H9 (cell line): ENCODE data around the gene ATP8B4. TPM values are rescaled to one million over a fixed set of nuclear protein-coding genes. Genes with fewer than 3 reads are reported as not detected.

Experiments used
- DNase-seq: peaks from one replicate; pipeline ENCODE4 v3.0.0-alpha.2; 2017
- H2AFZ ChIP-seq: one replicate; pipeline ENCODE4 v1.6.1; 2013; ENCODE audit warnings: mild to moderate bottlenecking, low read length, control low read depth, moderate library complexity
- H2AK5ac ChIP-seq: 2 replicates; pipeline ENCODE4 v1.6.1; 2013; ENCODE audit warnings: low read length, control low read depth, mixed read lengths; ENCODE audit not compliant: insufficient read length
- H2BK120ac ChIP-seq: one replicate; pipeline ENCODE4 v1.6.1; 2013; ENCODE audit warnings: low read depth, mild to moderate bottlenecking, low read length, control low read depth, inconsistent platforms; ENCODE audit not compliant: poor library complexity, severe bottlenecking
- H2BK12ac ChIP-seq: 2 replicates; pipeline ENCODE4 v1.6.1; 2013; ENCODE audit warnings: low read length, control low read depth, mixed read lengths, low read depth; ENCODE audit not compliant: insufficient read length
- H2BK15ac ChIP-seq: 2 replicates; pipeline ENCODE4 v1.6.1; 2013; ENCODE audit warnings: low read depth, low read length, control low read depth
- H2BK20ac ChIP-seq: one replicate; pipeline ENCODE4 v1.6.1; 2013; ENCODE audit warnings: low read depth, mild to moderate bottlenecking, low read length, control low read depth, inconsistent platforms; ENCODE audit not compliant: poor library complexity, severe bottlenecking
- H2BK5ac ChIP-seq: 2 replicates; pipeline ENCODE4 v1.6.1; 2013; ENCODE audit warnings: low read length, control low read depth, mixed read lengths; ENCODE audit not compliant: insufficient read length
- H3K14ac ChIP-seq: 2 replicates; pipeline ENCODE4 v1.6.1; 2013; ENCODE audit warnings: low read length, control low read depth; ENCODE audit not compliant: insufficient read depth
- H3K18ac ChIP-seq: 2 replicates; pipeline ENCODE4 v1.6.1; 2013; ENCODE audit warnings: low read depth, mild to moderate bottlenecking, mixed read lengths, low read length, control low read depth; ENCODE audit not compliant: insufficient read length
- H3K23ac ChIP-seq: 2 replicates; pipeline ENCODE4 v1.6.1; 2013; ENCODE audit warnings: low read length, control low read depth, mixed read lengths, low read depth; ENCODE audit not compliant: insufficient read length
- H3K23me2 ChIP-seq: 2 replicates; pipeline ENCODE4 v1.6.1; 2013; ENCODE audit warnings: low read depth, mild to moderate bottlenecking, mixed read lengths, low read length, control low read depth; ENCODE audit not compliant: insufficient read length, poor library complexity, severe bottlenecking
- H3K27ac ChIP-seq: 2 replicates; pipeline ENCODE4 v1.5.1; 2013; ENCODE audit warnings: low read length, control low read depth, mixed read lengths, low read depth; ENCODE audit not compliant: insufficient read length
- H3K27me3 ChIP-seq: 2 replicates; pipeline ENCODE4 v1.6.1; 2013; ENCODE audit warnings: low read length, control low read depth, inconsistent platforms; ENCODE audit not compliant: insufficient read depth
- H3K4ac ChIP-seq: 2 replicates; pipeline ENCODE4 v1.6.1; 2013; ENCODE audit warnings: low read depth, mild to moderate bottlenecking, control low read depth, inconsistent platforms, low read length, moderate library complexity
- H3K4me1 ChIP-seq: 2 replicates; pipeline ENCODE4 v1.6.1; 2013; ENCODE audit warnings: low read length, control low read depth, inconsistent platforms; ENCODE audit not compliant: insufficient read depth
- H3K4me2 ChIP-seq: 2 replicates; pipeline ENCODE4 v1.6.1; 2013; ENCODE audit warnings: low read length, control low read depth, mixed read lengths; ENCODE audit not compliant: insufficient read length, insufficient read depth
- H3K56ac ChIP-seq: 2 replicates; pipeline ENCODE4 v1.6.1; 2013; ENCODE audit warnings: low read depth, mild to moderate bottlenecking, mixed read lengths, low read length, control low read depth; ENCODE audit not compliant: insufficient read length
- H3K79me1 ChIP-seq: 2 replicates; pipeline ENCODE4 v1.6.1; 2013; ENCODE audit warnings: low read depth, mild to moderate bottlenecking, moderate library complexity, low read length, control low read depth, inconsistent platforms; ENCODE audit not compliant: insufficient read depth, poor library complexity, severe bottlenecking
- H3K79me2 ChIP-seq: 2 replicates; pipeline ENCODE4 v1.6.1; 2013; ENCODE audit warnings: low read length, control low read depth, inconsistent platforms; ENCODE audit not compliant: insufficient read depth
- H3K9ac ChIP-seq: 2 replicates; pipeline ENCODE4 v1.6.1; 2013; ENCODE audit warnings: low read length, control low read depth, mixed read lengths; ENCODE audit not compliant: insufficient read length; ENCODE audit errors: extremely low read depth
- H3K9me3 ChIP-seq: one replicate; pipeline ENCODE4 v1.6.1; 2013; ENCODE audit warnings: low read depth, low read length, inconsistent platforms; ENCODE audit not compliant: control insufficient read depth
- H3T11ph ChIP-seq: one replicate; pipeline ENCODE4 v1.6.1; 2013; ENCODE audit warnings: mild to moderate bottlenecking, low read length, control low read depth, inconsistent platforms
- H4K20me1 ChIP-seq: one replicate; pipeline ENCODE4 v1.6.1; 2013; ENCODE audit not compliant: control insufficient read depth, insufficient read length, insufficient read depth
- H4K5ac ChIP-seq: 2 replicates; pipeline ENCODE4 v1.6.1; 2013; ENCODE audit warnings: low read depth, mild to moderate bottlenecking, mixed read lengths, low read length, control low read depth; ENCODE audit not compliant: insufficient read length
- H4K8ac ChIP-seq: replicated peaks from 2 replicates; pipeline ENCODE4 v1.6.1; 2013; ENCODE audit warnings: low read length, control low read depth, mixed read lengths, low read depth; ENCODE audit not compliant: insufficient read length
- H4K91ac ChIP-seq: 2 replicates; pipeline ENCODE4 v1.6.1; 2013; ENCODE audit warnings: low read depth, mild to moderate bottlenecking, moderate library complexity, mixed read lengths, low read length, control low read depth; ENCODE audit not compliant: insufficient read length
- H3K27ac Mint-ChIP-seq, 3 experiments: 2 replicates in 2 of 3; 3 replicates in 1 of 3; pipeline ENCODE4 v1.8.0; 2020 to 2021; ENCODE audit warnings: mixed read lengths in 3 of 3, mild to moderate bottlenecking in 1 of 3, moderate library complexity in 1 of 3
- H3K27me3 Mint-ChIP-seq: 2 replicates; pipeline ENCODE4 v1.8.0; 2021; ENCODE audit warnings: low read depth, mild to moderate bottlenecking, moderate library complexity, mixed read lengths
- H3K36me3 Mint-ChIP-seq, 3 experiments: 2 replicates in 2 of 3; 3 replicates in 1 of 3; pipeline ENCODE4 v1.8.0; 2020 to 2021; ENCODE audit warnings: low read depth in 3 of 3, mixed read lengths in 3 of 3; ENCODE audit not compliant: insufficient read depth in 1 of 3
- H3K4me1 Mint-ChIP-seq, 2 experiments: 2 replicates each; pipeline ENCODE4 v1.8.0; 2020; ENCODE audit warnings: mixed read lengths in 2 of 2
- H3K4me3 Mint-ChIP-seq, 2 experiments: 2 replicates in 1 of 2; 3 replicates in 1 of 2; pipeline ENCODE4 v1.8.0; 2020 to 2021; ENCODE audit warnings: mild to moderate bottlenecking in 2 of 2, mixed read lengths in 2 of 2, moderate library complexity in 1 of 2
- H3K9me3 Mint-ChIP-seq, 2 experiments: 2 replicates in 1 of 2; 3 replicates in 1 of 2; pipeline ENCODE4 v1.8.0; 2020; ENCODE audit warnings: mild to moderate bottlenecking in 2 of 2, mixed read lengths in 2 of 2, moderate library complexity in 1 of 2
- WGBS: extraction: QIAGEN DNeasy Blood & Tissue Kit; methylation state at CpG from one replicate; pipeline ENCODE4 v1.1.7; 2013; ENCODE audit warnings: missing lambda C conversion rate, low lambda C conversion rate, mixed read lengths; ENCODE audit not compliant: insufficient read length; ENCODE audit errors: extremely low coverage; 5-methylcytosine and 5-hydroxymethylcytosine counted together
- total RNA-seq: library from RNA; stranded (reverse); gene quantifications from 2 replicates; pipeline ENCODE4 v1.2.1, GENCODE V29; 2021
- TF ChIP-seq, protein P1 (sequence below): fragments of 200-600 bp; sonication (generic); conservative IDR thresholded peaks from 3 replicates; pipeline ENCODE4 v1.8.0; 2021; ENCODE audit warnings: antibody characterized with exemption, mild to moderate bottlenecking

The ATP8B4 gene
- total RNA-seq, 1 experiment from 2014 or later, result 0.52 TPM

DNA sequence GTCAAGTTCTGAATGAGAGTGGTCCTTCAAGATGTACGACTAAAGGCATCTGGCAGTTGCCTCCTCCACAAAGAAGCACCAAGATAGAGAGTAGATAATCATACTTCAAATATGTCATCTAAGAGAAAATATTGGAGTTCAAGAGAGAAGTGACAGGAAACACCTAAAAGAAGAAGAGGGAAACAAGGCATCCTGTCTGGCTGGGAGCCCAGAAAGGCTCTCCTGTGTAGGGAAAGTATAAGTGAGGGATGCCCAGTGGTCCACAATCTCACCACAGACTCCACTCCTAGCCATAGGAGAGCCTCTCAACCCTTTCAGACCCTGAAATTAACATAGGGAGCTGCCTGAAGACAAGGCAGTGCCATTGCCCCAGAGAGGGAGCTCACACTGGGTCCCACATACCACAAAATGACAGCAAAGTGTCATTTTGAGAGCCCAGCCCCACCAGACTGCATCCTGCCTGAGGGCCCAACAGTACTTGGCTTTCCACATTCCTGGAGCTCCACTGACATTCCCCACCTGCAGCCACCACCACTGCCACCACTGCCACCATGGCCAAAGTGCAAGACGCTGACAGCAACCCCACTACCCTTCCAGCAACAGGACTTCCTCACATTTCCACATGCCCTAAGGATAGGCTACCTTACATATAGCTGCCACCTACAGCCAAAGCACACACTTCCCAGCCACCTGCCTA, 210.6 kb downstream of the ATP8B4 start:
- Histone ChIP-seq H3K79me2 (no peaks in the 10 kb centered on the region), H4K91ac (no peak overlapping the region), H3K9ac (no peak overlapping the region), H2BK20ac (no peak overlapping the region), H3K18ac (no peak overlapping the region), H3K79me1 (no peaks in the 10 kb centered on the region), H4K20me1 (no peaks in the 10 kb centered on the region), H3K4ac (no peak overlapping the region), H3K14ac (no peak overlapping the region), H2BK15ac (no peak overlapping the region), H3K9me3 (no peaks in the 10 kb centered on the region), H3K56ac (no peak overlapping the region), H3K27ac (no peak overlapping the region), H2AFZ (no peak overlapping the region), H3K4me1 (no peaks in the 10 kb centered on the region), H2BK5ac (no peak overlapping the region), H4K5ac (no peak overlapping the region), H2BK120ac (no peak overlapping the region), H4K8ac (no peak overlapping the region), H3T11ph (no peak overlapping the region), H3K23me2 (no peaks in the 10 kb centered on the region), H3K23ac (no peak overlapping the region), H3K27me3 (no peaks in the 10 kb centered on the region), H2AK5ac (no peak overlapping the region), H3K4me2 (no peak overlapping the region), H2BK12ac (no peak overlapping the region)
- no CpG with 5 or more reads among the region's 2 CpGs for WGBS
- Mint-ChIP-seq H3K4me3 (no peak overlapping the region), H3K36me3 (peaks cover 0 to 7% (median 0%) of the 10 kb centered on the region in 3 experiments; a peak in 3 of 7 replicates), H3K27ac (peak overlapping the region in 1 of 3 experiments; percentile 59; a peak in 2 of 7 replicates), H3K27me3 (peaks cover 3% of the 10 kb centered on the region; the same call in 1 of the 2 replicates), H3K4me1 (no peaks in the 10 kb centered on the region), H3K9me3 (peaks cover 0 to 8% of the 10 kb centered on the region in 2 experiments; a peak in 2 of 5 replicates)
- TF ChIP-seq, protein P1, sequence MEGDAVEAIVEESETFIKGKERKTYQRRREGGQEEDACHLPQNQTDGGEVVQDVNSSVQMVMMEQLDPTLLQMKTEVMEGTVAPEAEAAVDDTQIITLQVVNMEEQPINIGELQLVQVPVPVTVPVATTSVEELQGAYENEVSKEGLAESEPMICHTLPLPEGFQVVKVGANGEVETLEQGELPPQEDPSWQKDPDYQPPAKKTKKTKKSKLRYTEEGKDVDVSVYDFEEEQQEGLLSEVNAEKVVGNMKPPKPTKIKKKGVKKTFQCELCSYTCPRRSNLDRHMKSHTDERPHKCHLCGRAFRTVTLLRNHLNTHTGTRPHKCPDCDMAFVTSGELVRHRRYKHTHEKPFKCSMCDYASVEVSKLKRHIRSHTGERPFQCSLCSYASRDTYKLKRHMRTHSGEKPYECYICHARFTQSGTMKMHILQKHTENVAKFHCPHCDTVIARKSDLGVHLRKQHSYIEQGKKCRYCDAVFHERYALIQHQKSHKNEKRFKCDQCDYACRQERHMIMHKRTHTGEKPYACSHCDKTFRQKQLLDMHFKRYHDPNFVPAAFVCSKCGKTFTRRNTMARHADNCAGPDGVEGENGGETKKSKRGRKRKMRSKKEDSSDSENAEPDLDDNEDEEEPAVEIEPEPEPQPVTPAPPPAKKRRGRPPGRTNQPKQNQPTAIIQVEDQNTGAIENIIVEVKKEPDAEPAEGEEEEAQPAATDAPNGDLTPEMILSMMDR, result no peak
- DNase-seq, result no peak
